ENCODE measurements around the gene NRROS.

Gene NRROS

DNA sequence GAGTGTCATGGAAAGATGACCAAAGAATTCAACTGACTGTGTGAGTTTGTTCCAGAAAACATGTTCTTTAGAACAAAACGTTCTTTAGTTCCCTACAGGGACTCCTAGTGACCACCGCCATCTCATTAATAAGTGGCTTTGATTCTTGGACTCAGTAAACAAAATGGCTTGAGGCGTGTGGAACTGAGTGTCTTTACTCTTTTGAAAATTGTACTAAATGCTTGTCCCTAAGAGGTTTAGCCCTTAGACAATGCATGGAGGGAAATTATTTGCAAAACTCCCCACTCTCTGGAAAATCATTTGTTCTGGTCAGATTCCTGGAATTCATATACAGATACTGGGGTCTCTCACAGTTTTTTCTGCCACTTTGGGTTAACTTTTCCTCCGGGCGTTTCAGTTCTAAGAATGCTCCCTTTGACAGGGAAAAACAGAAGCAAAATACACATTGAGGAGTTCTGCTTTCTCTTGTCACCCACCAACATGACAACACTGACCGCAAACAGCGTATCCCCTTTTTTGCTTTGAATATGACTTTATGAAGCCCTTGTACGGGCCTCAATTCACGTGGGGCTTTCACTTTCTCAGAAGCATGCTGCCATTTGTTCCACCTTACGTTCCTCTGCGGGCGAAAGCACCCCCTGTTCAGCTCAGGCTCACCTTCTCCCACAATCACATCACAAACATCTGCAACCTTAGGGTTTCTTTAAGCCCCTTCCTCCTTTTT is 15.3 kb upstream of the NRROS start:
- H3K4me3 ChIP-seq (replicated peaks; ENCODE audit: insufficient read depth, low read length), result peak overlapping the region; percentile 1
- H3K27ac ChIP-seq (replicated peaks), result peak overlapping the region; percentile 96
- DNase-seq (ENCODE audit: low read depth in 1 of 2, low spot score in 1 of 2), result peak in 1 of 2 experiments; percentile 93
- TF ChIP-seq, protein P1, sequence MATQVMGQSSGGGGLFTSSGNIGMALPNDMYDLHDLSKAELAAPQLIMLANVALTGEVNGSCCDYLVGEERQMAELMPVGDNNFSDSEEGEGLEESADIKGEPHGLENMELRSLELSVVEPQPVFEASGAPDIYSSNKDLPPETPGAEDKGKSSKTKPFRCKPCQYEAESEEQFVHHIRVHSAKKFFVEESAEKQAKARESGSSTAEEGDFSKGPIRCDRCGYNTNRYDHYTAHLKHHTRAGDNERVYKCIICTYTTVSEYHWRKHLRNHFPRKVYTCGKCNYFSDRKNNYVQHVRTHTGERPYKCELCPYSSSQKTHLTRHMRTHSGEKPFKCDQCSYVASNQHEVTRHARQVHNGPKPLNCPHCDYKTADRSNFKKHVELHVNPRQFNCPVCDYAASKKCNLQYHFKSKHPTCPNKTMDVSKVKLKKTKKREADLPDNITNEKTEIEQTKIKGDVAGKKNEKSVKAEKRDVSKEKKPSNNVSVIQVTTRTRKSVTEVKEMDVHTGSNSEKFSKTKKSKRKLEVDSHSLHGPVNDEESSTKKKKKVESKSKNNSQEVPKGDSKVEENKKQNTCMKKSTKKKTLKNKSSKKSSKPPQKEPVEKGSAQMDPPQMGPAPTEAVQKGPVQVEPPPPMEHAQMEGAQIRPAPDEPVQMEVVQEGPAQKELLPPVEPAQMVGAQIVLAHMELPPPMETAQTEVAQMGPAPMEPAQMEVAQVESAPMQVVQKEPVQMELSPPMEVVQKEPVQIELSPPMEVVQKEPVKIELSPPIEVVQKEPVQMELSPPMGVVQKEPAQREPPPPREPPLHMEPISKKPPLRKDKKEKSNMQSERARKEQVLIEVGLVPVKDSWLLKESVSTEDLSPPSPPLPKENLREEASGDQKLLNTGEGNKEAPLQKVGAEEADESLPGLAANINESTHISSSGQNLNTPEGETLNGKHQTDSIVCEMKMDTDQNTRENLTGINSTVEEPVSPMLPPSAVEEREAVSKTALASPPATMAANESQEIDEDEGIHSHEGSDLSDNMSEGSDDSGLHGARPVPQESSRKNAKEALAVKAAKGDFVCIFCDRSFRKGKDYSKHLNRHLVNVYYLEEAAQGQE (IDR thresholded peaks at IDR 0.05; ENCODE audit: insufficient replicate concordance, low read depth), result peak; percentile 9
- TF ChIP-seq, protein P2, sequence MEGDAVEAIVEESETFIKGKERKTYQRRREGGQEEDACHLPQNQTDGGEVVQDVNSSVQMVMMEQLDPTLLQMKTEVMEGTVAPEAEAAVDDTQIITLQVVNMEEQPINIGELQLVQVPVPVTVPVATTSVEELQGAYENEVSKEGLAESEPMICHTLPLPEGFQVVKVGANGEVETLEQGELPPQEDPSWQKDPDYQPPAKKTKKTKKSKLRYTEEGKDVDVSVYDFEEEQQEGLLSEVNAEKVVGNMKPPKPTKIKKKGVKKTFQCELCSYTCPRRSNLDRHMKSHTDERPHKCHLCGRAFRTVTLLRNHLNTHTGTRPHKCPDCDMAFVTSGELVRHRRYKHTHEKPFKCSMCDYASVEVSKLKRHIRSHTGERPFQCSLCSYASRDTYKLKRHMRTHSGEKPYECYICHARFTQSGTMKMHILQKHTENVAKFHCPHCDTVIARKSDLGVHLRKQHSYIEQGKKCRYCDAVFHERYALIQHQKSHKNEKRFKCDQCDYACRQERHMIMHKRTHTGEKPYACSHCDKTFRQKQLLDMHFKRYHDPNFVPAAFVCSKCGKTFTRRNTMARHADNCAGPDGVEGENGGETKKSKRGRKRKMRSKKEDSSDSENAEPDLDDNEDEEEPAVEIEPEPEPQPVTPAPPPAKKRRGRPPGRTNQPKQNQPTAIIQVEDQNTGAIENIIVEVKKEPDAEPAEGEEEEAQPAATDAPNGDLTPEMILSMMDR (IDR thresholded peaks at IDR 0.05; ENCODE audit: insufficient read depth, low read length), result no peak
- TF ChIP-seq GABPA (IDR thresholded peaks at IDR 0.05; ENCODE audit: low read depth) (no peak), POLR2AphosphoS5 (IDR thresholded peaks at IDR 0.05; ENCODE audit: low read depth) (no peak; the same call in 1 of the 2 replicates), SPI1 (IDR thresholded peaks at IDR 0.05; ENCODE audit: borderline replicate concordance, low read depth) (peak; percentile 93)
- H3K27me3 ChIP-seq (ENCODE audit: insufficient read depth, poor library complexity, severe bottlenecking), result no peaks in the 10 kb centered on the region

GRCh38 chr3:196624907-196625306 is 14.6 kb upstream of the NRROS start:
- TF ChIP-seq, protein P2 (IDR thresholded peaks at IDR 0.05; ENCODE audit: insufficient read depth, low read length), result no peak
- TF ChIP-seq SPI1 (IDR thresholded peaks at IDR 0.05; ENCODE audit: borderline replicate concordance, low read depth) (peak; percentile 96), GABPA (IDR thresholded peaks at IDR 0.05; ENCODE audit: low read depth) (peak; percentile 35; the same call in 1 of the 2 replicates), POLR2AphosphoS5 (IDR thresholded peaks at IDR 0.05; ENCODE audit: low read depth) (peak; percentile 76)
- TF ChIP-seq, protein P1 (IDR thresholded peaks at IDR 0.05; ENCODE audit: insufficient replicate concordance, low read depth), result no peak
- peak overlapping the region; percentile 1 for H3K4me3 ChIP-seq (replicated peaks; ENCODE audit: insufficient read depth, low read length)

DNA sequence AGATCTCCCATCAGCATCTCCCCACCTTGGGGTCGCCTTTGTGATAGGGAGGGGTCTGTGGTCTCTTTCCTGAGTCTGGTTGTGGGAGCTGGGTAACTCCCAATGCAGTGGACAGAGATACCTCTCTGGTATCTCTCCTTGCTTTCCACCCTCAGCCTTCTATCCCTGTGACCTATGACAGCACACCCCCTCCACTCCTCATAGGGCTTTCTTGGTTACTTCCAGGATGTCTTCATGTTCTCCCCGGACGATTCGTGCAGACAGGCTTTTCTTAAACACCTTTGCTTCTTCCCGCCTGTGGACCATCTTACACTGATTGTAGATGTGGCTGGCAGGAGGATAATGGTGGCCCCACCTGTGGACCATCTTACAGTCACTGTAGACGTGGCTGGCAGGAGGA is 14.2 kb upstream of the NRROS start:
- no peak for DNase-seq (ENCODE audit: low read depth in 1 of 2, low spot score in 1 of 2)
- H3K4me3 ChIP-seq (replicated peaks; ENCODE audit: insufficient read depth, low read length), result peak overlapping the region; percentile 1
- no peak for TF ChIP-seq GABPA (IDR thresholded peaks at IDR 0.05; ENCODE audit: low read depth)
- TF ChIP-seq, protein P1 (IDR thresholded peaks at IDR 0.05; ENCODE audit: insufficient replicate concordance, low read depth), result no peak
- no peak for TF ChIP-seq POLR2AphosphoS5 (IDR thresholded peaks at IDR 0.05; ENCODE audit: low read depth)
- TF ChIP-seq, protein P2 (IDR thresholded peaks at IDR 0.05; ENCODE audit: insufficient read depth, low read length), result no peak
- TF ChIP-seq SPI1 (IDR thresholded peaks at IDR 0.05; ENCODE audit: borderline replicate concordance, low read depth), result no peak
- peak overlapping the region; percentile 96 for H3K27ac ChIP-seq (replicated peaks)
- no peaks in the 10 kb centered on the region for H3K27me3 ChIP-seq (ENCODE audit: insufficient read depth, poor library complexity, severe bottlenecking)

More at GRCh38 chr3:196624907-196625306, 14.6 kb upstream of the NRROS start:
- H3K27me3 ChIP-seq (ENCODE audit: insufficient read depth, poor library complexity, severe bottlenecking), result no peaks in the 10 kb centered on the region
- H3K27ac ChIP-seq (replicated peaks), result peak overlapping the region; percentile 96
- DNase-seq (ENCODE audit: low read depth in 1 of 2, low spot score in 1 of 2), result peak; percentile 95 to 96

Measured in HL-60 (cell line).